Measurements from ENCODE around the gene PKD1.
"Not testable (repeated sequence)": the region's sequence is repeated elsewhere in the genome, so short reads cannot be mapped to it uniquely, and the experiment has no call there.

The PKD1 gene

GRCh38 chr16:2108446-2109270 lies 27.0 kb downstream of the PKD1 start:
- DNase-seq; H3K4me3 ChIP-seq (ENCODE audit: control insufficient read depth in 1 of 7, extremely low read depth in 1 of 7, insufficient read depth in 4 of 7, low read depth in 2 of 7, low read length in 6 of 7); POLR2A ChIA-PET; H3K27ac ChIP-seq (ENCODE audit: insufficient read depth in 1 of 2, low read depth in 1 of 2, low read length in 2 of 2, poor library complexity in 1 of 2, severe bottlenecking in 2 of 2); H3K9me3 ChIP-seq (ENCODE audit: control extremely low read depth in 1 of 5, control insufficient read depth in 4 of 5, insufficient read depth in 2 of 5, low read depth in 1 of 5, low read length in 4 of 5); H3K4me1 ChIP-seq (ENCODE audit: control extremely low read depth in 1 of 4, control insufficient read depth in 4 of 4, insufficient read depth in 4 of 4, low read length in 3 of 4); CTCF ChIA-PET; H3K27me3 ChIP-seq (replicated peaks in 2 of 5; ENCODE audit: control insufficient read depth in 4 of 5, insufficient read depth in 5 of 5, low read length in 4 of 5): not testable (repeated sequence)
- 98% methylated on average over 58 of the region's 73 CpGs for WGBS (ENCODE audit: insufficient coverage)
- H3K36me3 ChIP-seq (ENCODE audit: control insufficient read depth in 4 of 4, insufficient read depth in 4 of 4, low read length in 3 of 4) = peaks cover 0 to 41% (median 6%) of the 10 kb centered on the region in 4 experiments

- H3K36me3 ChIP-seq (ENCODE audit: control insufficient read depth in 4 of 4, insufficient read depth in 4 of 4, low read length in 3 of 4) = peaks cover under 1 to 44% (median 6%) of the 10 kb centered on the region in 4 experiments
- CTCF ChIA-PET; H3K4me1 ChIP-seq (ENCODE audit: control extremely low read depth in 1 of 4, control insufficient read depth in 4 of 4, insufficient read depth in 4 of 4, low read length in 3 of 4); H3K4me3 ChIP-seq (ENCODE audit: control insufficient read depth in 1 of 7, extremely low read depth in 1 of 7, insufficient read depth in 4 of 7, low read depth in 2 of 7, low read length in 6 of 7); DNase-seq; H3K27ac ChIP-seq (ENCODE audit: insufficient read depth in 1 of 2, low read depth in 1 of 2, low read length in 2 of 2, poor library complexity in 1 of 2, severe bottlenecking in 2 of 2); H3K27me3 ChIP-seq (replicated peaks in 2 of 5; ENCODE audit: control insufficient read depth in 4 of 5, insufficient read depth in 5 of 5, low read length in 4 of 5); H3K9me3 ChIP-seq (ENCODE audit: control extremely low read depth in 1 of 5, control insufficient read depth in 4 of 5, insufficient read depth in 2 of 5, low read depth in 1 of 5, low read length in 4 of 5); POLR2A ChIA-PET: not testable (repeated sequence)
- 96% methylated on average over 8 of the region's 23 CpGs for WGBS (ENCODE audit: insufficient coverage)
Observed at GRCh38 chr16:2107791-2108125, 27.9 kb downstream of the PKD1 start.

GRCh38 chr16:2107121-2107790 lies 28.4 kb downstream of the PKD1 start:
- H3K27ac ChIP-seq (ENCODE audit: insufficient read depth in 1 of 2, low read depth in 1 of 2, low read length in 2 of 2, poor library complexity in 1 of 2, severe bottlenecking in 2 of 2); CTCF ChIA-PET; DNase-seq; H3K27me3 ChIP-seq (replicated peaks in 2 of 5; ENCODE audit: control insufficient read depth in 4 of 5, insufficient read depth in 5 of 5, low read length in 4 of 5); H3K9me3 ChIP-seq (ENCODE audit: control extremely low read depth in 1 of 5, control insufficient read depth in 4 of 5, insufficient read depth in 2 of 5, low read depth in 1 of 5, low read length in 4 of 5); H3K4me3 ChIP-seq (ENCODE audit: control insufficient read depth in 1 of 7, extremely low read depth in 1 of 7, insufficient read depth in 4 of 7, low read depth in 2 of 7, low read length in 6 of 7); POLR2A ChIA-PET; H3K4me1 ChIP-seq (ENCODE audit: control extremely low read depth in 1 of 4, control insufficient read depth in 4 of 4, insufficient read depth in 4 of 4, low read length in 3 of 4): not testable (repeated sequence)
- 99% methylated on average over 12 of the region's 17 CpGs for WGBS (ENCODE audit: insufficient coverage)
- H3K36me3 ChIP-seq (ENCODE audit: control insufficient read depth in 4 of 4, insufficient read depth in 4 of 4, low read length in 3 of 4) = peaks cover 2 to 45% (median 6%) of the 10 kb centered on the region in 4 experiments

- CTCF ChIA-PET = not testable (repeated sequence)
Observed at GRCh38 chr16:2106211-2106610, 29.5 kb downstream of the PKD1 start.

GRCh38 chr16:2105769-2106168 lies 29.9 kb downstream of the PKD1 start:
- peaks cover 2 to 40% (median 4%) of the 10 kb centered on the region in 4 experiments for H3K36me3 ChIP-seq (ENCODE audit: control insufficient read depth in 4 of 4, insufficient read depth in 4 of 4, low read length in 3 of 4)
- DNase-seq; H3K27ac ChIP-seq (ENCODE audit: insufficient read depth in 1 of 2, low read depth in 1 of 2, low read length in 2 of 2, poor library complexity in 1 of 2, severe bottlenecking in 2 of 2); H3K4me1 ChIP-seq (ENCODE audit: control extremely low read depth in 1 of 4, control insufficient read depth in 4 of 4, insufficient read depth in 4 of 4, low read length in 3 of 4); H3K4me3 ChIP-seq (ENCODE audit: control insufficient read depth in 1 of 7, extremely low read depth in 1 of 7, insufficient read depth in 4 of 7, low read depth in 2 of 7, low read length in 6 of 7); H3K9me3 ChIP-seq (ENCODE audit: control extremely low read depth in 1 of 5, control insufficient read depth in 4 of 5, insufficient read depth in 2 of 5, low read depth in 1 of 5, low read length in 4 of 5); CTCF ChIA-PET; POLR2A ChIA-PET; H3K27me3 ChIP-seq (replicated peaks in 2 of 5; ENCODE audit: control insufficient read depth in 4 of 5, insufficient read depth in 5 of 5, low read length in 4 of 5): not testable (repeated sequence)
- WGBS (ENCODE audit: insufficient coverage) = 97% methylated on average over 6 of the region's 22 CpGs

More at GRCh38 chr16:2106211-2106610, 29.5 kb downstream of the PKD1 start:
- H3K27ac ChIP-seq (ENCODE audit: insufficient read depth in 1 of 2, low read depth in 1 of 2, low read length in 2 of 2, poor library complexity in 1 of 2, severe bottlenecking in 2 of 2); H3K9me3 ChIP-seq (ENCODE audit: control extremely low read depth in 1 of 5, control insufficient read depth in 4 of 5, insufficient read depth in 2 of 5, low read depth in 1 of 5, low read length in 4 of 5); POLR2A ChIA-PET; H3K27me3 ChIP-seq (replicated peaks in 2 of 5; ENCODE audit: control insufficient read depth in 4 of 5, insufficient read depth in 5 of 5, low read length in 4 of 5); DNase-seq; H3K4me3 ChIP-seq (ENCODE audit: control insufficient read depth in 1 of 7, extremely low read depth in 1 of 7, insufficient read depth in 4 of 7, low read depth in 2 of 7, low read length in 6 of 7); H3K4me1 ChIP-seq (ENCODE audit: control extremely low read depth in 1 of 4, control insufficient read depth in 4 of 4, insufficient read depth in 4 of 4, low read length in 3 of 4): not testable (repeated sequence)
- 99% methylated on average over 19 of the region's 38 CpGs for WGBS (ENCODE audit: insufficient coverage)
- peaks cover 2 to 44% (median 6%) of the 10 kb centered on the region in 4 experiments for H3K36me3 ChIP-seq (ENCODE audit: control insufficient read depth in 4 of 4, insufficient read depth in 4 of 4, low read length in 3 of 4)

GRCh38 chr16:2105291-2105690 lies 30.4 kb downstream of the PKD1 start:
- WGBS (ENCODE audit: insufficient coverage) = 98% methylated on average over 17 of the region's 21 CpGs
- H3K9me3 ChIP-seq (ENCODE audit: control extremely low read depth in 1 of 5, control insufficient read depth in 4 of 5, insufficient read depth in 2 of 5, low read depth in 1 of 5, low read length in 4 of 5); H3K27ac ChIP-seq (ENCODE audit: insufficient read depth in 1 of 2, low read depth in 1 of 2, low read length in 2 of 2, poor library complexity in 1 of 2, severe bottlenecking in 2 of 2); POLR2A ChIA-PET; H3K4me3 ChIP-seq (ENCODE audit: control insufficient read depth in 1 of 7, extremely low read depth in 1 of 7, insufficient read depth in 4 of 7, low read depth in 2 of 7, low read length in 6 of 7); H3K4me1 ChIP-seq (ENCODE audit: control extremely low read depth in 1 of 4, control insufficient read depth in 4 of 4, insufficient read depth in 4 of 4, low read length in 3 of 4); CTCF ChIA-PET; DNase-seq; H3K27me3 ChIP-seq (replicated peaks in 2 of 5; ENCODE audit: control insufficient read depth in 4 of 5, insufficient read depth in 5 of 5, low read length in 4 of 5): not testable (repeated sequence)
- peaks cover 2 to 38% (median 3%) of the 10 kb centered on the region in 4 experiments for H3K36me3 ChIP-seq (ENCODE audit: control insufficient read depth in 4 of 4, insufficient read depth in 4 of 4, low read length in 3 of 4)

- WGBS (ENCODE audit: insufficient coverage) = 100% methylated on average over 2 of the region's 20 CpGs
- H3K27ac ChIP-seq (ENCODE audit: insufficient read depth in 1 of 2, low read depth in 1 of 2, low read length in 2 of 2, poor library complexity in 1 of 2, severe bottlenecking in 2 of 2); H3K4me1 ChIP-seq (ENCODE audit: control extremely low read depth in 1 of 4, control insufficient read depth in 4 of 4, insufficient read depth in 4 of 4, low read length in 3 of 4); CTCF ChIA-PET; POLR2A ChIA-PET; H3K27me3 ChIP-seq (replicated peaks in 2 of 5; ENCODE audit: control insufficient read depth in 4 of 5, insufficient read depth in 5 of 5, low read length in 4 of 5); H3K4me3 ChIP-seq (ENCODE audit: control insufficient read depth in 1 of 7, extremely low read depth in 1 of 7, insufficient read depth in 4 of 7, low read depth in 2 of 7, low read length in 6 of 7); DNase-seq; H3K9me3 ChIP-seq (ENCODE audit: control extremely low read depth in 1 of 5, control insufficient read depth in 4 of 5, insufficient read depth in 2 of 5, low read depth in 1 of 5, low read length in 4 of 5): not testable (repeated sequence)
- peaks cover 2 to 36% (median 7%) of the 10 kb centered on the region in 4 experiments for H3K36me3 ChIP-seq (ENCODE audit: control insufficient read depth in 4 of 4, insufficient read depth in 4 of 4, low read length in 3 of 4)
Observed at GRCh38 chr16:2104464-2104863, 31.2 kb downstream of the PKD1 start.

Data from common myeloid progenitor, CD34-positive (primary cell).